ENCODE data around the gene SGF29. TPM values are rescaled to one million over a fixed set of nuclear protein-coding genes. Genes with fewer than 3 reads are reported as not detected.
A peak's percentile ranks its signal among the peaks of the same experiment; 100 is the strongest.
"Not testable (repeated sequence)": the region's sequence is repeated elsewhere in the genome, so short reads cannot be mapped to it uniquely, and the experiment has no call there.

The SGF29 gene
- total and polyA plus RNA-seq, 4 experiments from 2014 or later: 53.8 to 86.9 (median 68.8) TPM

DNA sequence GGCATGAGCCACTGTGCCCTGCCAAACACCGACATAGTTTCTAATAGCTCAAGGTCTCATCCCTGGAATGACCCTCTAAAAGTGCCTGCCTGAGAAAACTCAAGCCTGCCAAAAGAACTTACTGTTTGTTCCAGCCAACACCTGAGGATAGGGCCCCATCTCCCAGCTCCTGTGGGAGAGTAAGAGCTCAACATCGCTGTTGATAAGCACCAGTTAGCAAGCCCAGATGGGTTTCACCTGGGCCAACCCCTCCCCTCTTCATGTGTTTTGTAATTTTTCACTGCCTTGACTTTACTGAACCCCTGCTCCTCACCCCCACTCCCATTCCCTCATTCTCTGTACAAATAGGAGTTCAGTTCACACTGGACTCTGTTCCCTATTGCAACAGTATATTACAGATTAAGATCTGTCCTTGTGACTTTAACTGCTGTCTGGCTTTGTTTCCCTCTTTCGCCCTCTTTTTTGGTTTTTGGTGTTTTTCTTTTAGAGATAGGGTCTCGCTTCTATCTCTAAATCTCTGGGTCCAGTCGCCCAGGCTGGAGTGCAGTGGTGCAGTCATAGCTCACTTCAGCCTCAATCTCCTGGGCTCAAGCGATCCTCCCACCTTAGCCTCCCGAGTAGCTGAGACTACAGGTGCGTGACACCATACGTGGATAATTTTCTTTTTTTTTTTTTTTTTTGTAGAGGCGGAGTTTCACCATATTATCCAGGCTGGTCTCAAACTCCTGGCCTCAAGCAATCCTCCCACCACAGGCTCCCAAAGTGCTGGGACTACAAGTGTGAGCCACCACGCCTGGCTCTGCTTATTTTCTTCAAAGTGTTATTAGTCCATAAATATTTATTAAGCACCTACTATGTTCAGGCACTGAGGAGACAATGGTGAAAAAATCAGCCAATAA lies 27.3 kb upstream of the SGF29 start:
- Mint-ChIP-seq H3K4me3 (no peak overlapping the region), H3K27me3 (no peaks in the 10 kb centered on the region), H3K4me1 (peaks cover 4 to 8% (median 6%) of the 10 kb centered on the region in 4 donors), H3K36me3 (no peaks in the 10 kb centered on the region), H3K9me3 (no peaks in the 10 kb centered on the region), H3K27ac (peak overlapping the region in 1 of 7 donors; percentile 20)
- Histone ChIP-seq H3K4me1 (ENCODE audit: insufficient read depth, low read length) (peaks cover 6% of the 10 kb centered on the region), H3K27me3 (ENCODE audit: insufficient read depth, low read length) (no peaks in the 10 kb centered on the region), H3K27ac (ENCODE audit: low read depth, low read length) (no peak overlapping the region), H3K36me3 (ENCODE audit: insufficient read depth, low read length) (no peaks in the 10 kb centered on the region), H3K9me3 (ENCODE audit: control insufficient read depth in 1 of 2, low read length in 2 of 2) (no peaks in the 10 kb centered on the region), H3K4me3 (ENCODE audit: low read length in 2 of 2) (no peak overlapping the region)
- CTCF ChIA-PET (ENCODE audit: partially characterized antibody): interaction anchor here (0.7 to 2.5 kb wide), 5 partner anchors 8 to 46 kb away, joined by 3 to 10 read pairs (median 3); no protein-coding TSS in a partner anchor
- intact Hi-C loops (cut with micrococcal nuclease): no loop called here
- POLR2A ChIA-PET (ENCODE audit: partially characterized antibody): interaction anchor here (1.9 kb wide), 1 partner anchor 8 kb away, joined by 6 read pairs; no protein-coding TSS in a partner anchor
- no peak for DNase-seq

DNA sequence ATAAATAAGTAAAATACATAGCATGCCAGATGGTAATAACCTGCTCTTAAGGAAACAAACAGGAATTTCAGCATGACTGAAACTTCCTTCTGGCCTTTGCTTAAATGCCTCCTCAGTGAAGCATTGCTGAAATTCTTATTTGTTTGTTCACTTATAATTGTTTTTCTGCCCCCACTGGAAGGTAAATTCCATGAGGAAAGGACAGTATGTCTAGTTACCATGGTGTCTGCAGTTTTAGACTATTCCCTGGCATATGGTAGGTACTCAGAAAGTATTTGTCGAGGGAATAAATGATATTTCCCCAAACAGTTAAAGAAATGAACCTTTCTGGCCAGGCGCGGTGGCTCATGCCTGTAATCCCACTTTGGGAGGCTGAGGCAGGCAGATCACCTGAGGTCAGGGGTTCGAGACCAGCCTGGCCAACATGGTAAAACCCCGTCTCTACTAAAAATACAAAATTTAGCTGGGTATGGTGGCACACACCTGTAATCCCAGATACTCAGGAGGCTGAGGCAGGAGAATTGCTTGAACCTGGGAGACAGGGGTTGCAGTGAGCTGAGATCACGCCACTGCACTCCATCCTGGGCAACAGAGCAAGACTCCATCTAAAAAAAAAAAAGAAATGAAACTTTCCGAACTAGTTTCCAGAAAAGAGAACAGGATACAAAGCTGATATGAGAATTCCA lies 26.5 kb upstream of the SGF29 start:
- H3K9me3 ChIP-seq (ENCODE audit: control insufficient read depth in 1 of 2, low read length in 2 of 2); H3K27me3 Mint-ChIP-seq; H3K4me3 Mint-ChIP-seq; H3K27ac Mint-ChIP-seq; intact Hi-C loops (cut with micrococcal nuclease); H3K27me3 ChIP-seq (ENCODE audit: insufficient read depth, low read length); H3K27ac ChIP-seq (ENCODE audit: low read depth, low read length); H3K4me1 ChIP-seq (ENCODE audit: insufficient read depth, low read length); H3K4me3 ChIP-seq (ENCODE audit: low read length in 2 of 2); H3K36me3 Mint-ChIP-seq; H3K9me3 Mint-ChIP-seq; DNase-seq; H3K36me3 ChIP-seq (ENCODE audit: insufficient read depth, low read length): not testable (repeated sequence)
- POLR2A ChIA-PET (ENCODE audit: partially characterized antibody): interaction anchor here (1.6 kb wide), 1 partner anchor 33 kb away, joined by 5 read pairs; the partner anchor contains the start of gene APOBR
- peaks cover 6 to 14% (median 10%) of the 10 kb centered on the region in 4 donors for H3K4me1 Mint-ChIP-seq
- CTCF ChIA-PET (ENCODE audit: partially characterized antibody): interaction anchor here (0.6 kb wide), 1 partner anchor 11 kb away, joined by 4 read pairs; no protein-coding TSS in a partner anchor

DNA sequence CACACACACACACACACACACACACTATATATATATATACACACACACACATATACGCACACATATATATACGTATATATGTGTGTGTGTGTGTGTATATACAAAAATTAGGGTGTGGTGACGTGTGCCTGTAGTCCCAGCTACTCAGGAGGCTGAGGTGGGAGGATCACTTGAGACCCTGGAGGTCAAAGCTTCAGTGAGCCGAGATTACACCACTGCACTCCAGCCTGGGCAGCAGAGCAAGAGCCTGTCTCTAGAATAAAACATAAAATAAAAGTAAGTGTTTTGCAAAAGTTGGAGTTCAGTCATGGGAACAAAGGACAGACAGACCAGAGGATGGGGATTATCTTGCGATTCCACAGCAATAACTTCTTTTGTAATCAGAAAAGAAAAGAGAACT lies 25.7 kb upstream of the SGF29 start:
- H3K4me3 ChIP-seq (ENCODE audit: low read length in 2 of 2): no peak overlapping the region
- POLR2A ChIA-PET (ENCODE audit: partially characterized antibody): interaction anchor here (1.6 kb wide), 1 partner anchor 34 kb away, joined by 5 read pairs; the partner anchor contains the start of gene APOBR
- no peaks in the 10 kb centered on the region for H3K27me3 ChIP-seq (ENCODE audit: insufficient read depth, low read length)
- CTCF ChIA-PET (ENCODE audit: partially characterized antibody): interaction anchor here (0.6 kb wide), 1 partner anchor 12 kb away, joined by 4 read pairs; no protein-coding TSS in a partner anchor
- H3K4me1 ChIP-seq (ENCODE audit: insufficient read depth, low read length): peaks cover 17% of the 10 kb centered on the region
- no peak for DNase-seq
- Mint-ChIP-seq H3K9me3 (no peaks in the 10 kb centered on the region), H3K27me3 (no peaks in the 10 kb centered on the region), H3K4me3 (no peak overlapping the region), H3K4me1 (peaks cover 7 to 20% (median 15%) of the 10 kb centered on the region in 4 donors), H3K36me3 (no peaks in the 10 kb centered on the region), H3K27ac (no peak overlapping the region)
- H3K27ac ChIP-seq (ENCODE audit: low read depth, low read length): no peak overlapping the region
- no peaks in the 10 kb centered on the region for H3K9me3 ChIP-seq (ENCODE audit: control insufficient read depth in 1 of 2, low read length in 2 of 2)
- intact Hi-C loops (cut with micrococcal nuclease): no loop called here
- no peaks in the 10 kb centered on the region for H3K36me3 ChIP-seq (ENCODE audit: insufficient read depth, low read length)

DNA sequence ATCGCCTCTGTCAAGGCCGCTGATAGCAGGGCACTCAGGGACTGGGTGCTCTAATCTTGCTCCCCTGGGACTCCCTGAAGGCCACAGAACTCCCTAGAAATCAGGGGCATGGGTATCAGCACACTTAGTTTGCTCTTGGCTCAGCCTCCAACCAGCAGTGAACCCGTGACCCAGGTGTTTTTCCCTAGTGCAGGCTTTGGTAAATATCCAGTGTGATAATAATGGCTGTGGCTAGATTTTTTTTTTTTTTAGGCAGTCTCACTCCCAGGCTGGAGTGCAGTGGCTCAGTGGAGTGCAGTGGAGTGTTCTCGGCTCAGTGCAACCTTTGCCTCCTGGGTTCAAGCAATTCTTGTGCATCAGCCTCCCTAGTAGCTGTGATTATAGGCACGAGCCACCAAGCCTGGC lies 25.3 kb upstream of the SGF29 start:
- intact Hi-C loops (cut with micrococcal nuclease): no loop called here
- H3K4me3 ChIP-seq (ENCODE audit: low read length in 2 of 2): no peak overlapping the region
- Mint-ChIP-seq H3K27me3 (no peaks in the 10 kb centered on the region), H3K27ac (no peak overlapping the region), H3K36me3 (no peaks in the 10 kb centered on the region), H3K9me3 (no peaks in the 10 kb centered on the region), H3K4me3 (no peak overlapping the region), H3K4me1 (peaks cover 8 to 25% (median 18%) of the 10 kb centered on the region in 4 donors)
- POLR2A ChIA-PET (ENCODE audit: partially characterized antibody): interaction anchor here (1.6 kb wide), 1 partner anchor 34 kb away, joined by 5 read pairs; the partner anchor contains the start of gene APOBR
- H3K9me3 ChIP-seq (ENCODE audit: control insufficient read depth in 1 of 2, low read length in 2 of 2): no peaks in the 10 kb centered on the region
- DNase-seq: no peak
- peaks cover 21% of the 10 kb centered on the region for H3K4me1 ChIP-seq (ENCODE audit: insufficient read depth, low read length)
- CTCF ChIA-PET (ENCODE audit: partially characterized antibody): no interaction called here
- H3K36me3 ChIP-seq (ENCODE audit: insufficient read depth, low read length): no peaks in the 10 kb centered on the region
- H3K27me3 ChIP-seq (ENCODE audit: insufficient read depth, low read length): no peaks in the 10 kb centered on the region
- no peak overlapping the region for H3K27ac ChIP-seq (ENCODE audit: low read depth, low read length)

DNA sequence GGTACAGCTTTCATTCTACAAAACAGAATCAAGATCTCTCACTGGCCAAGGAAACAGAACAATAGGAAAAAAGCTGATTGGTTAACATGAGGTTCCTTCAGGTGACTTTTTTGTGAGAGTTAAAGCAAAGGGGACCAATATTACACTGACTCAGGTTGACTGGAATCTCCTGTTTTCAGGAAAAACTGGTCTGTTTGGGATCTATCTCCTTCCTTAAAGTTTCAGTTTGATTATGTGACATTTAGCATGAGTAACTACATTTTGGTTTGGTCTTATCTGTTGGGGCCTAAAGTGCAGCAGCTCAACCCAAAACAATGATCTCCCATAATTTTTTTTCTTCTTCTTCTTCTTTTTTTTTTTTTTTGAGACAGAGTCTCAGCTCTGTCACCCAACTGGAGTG lies 24.6 kb upstream of the SGF29 start:
- no peak overlapping the region for H3K4me3 ChIP-seq (ENCODE audit: low read length in 2 of 2)
- Mint-ChIP-seq H3K27me3 (no peaks in the 10 kb centered on the region), H3K4me3 (no peak overlapping the region), H3K4me1 (peaks cover 12 to 32% (median 23%) of the 10 kb centered on the region in 4 donors), H3K27ac (no peak overlapping the region), H3K36me3 (peaks cover 0 to under 1% of the 10 kb centered on the region in 2 donors), H3K9me3 (no peaks in the 10 kb centered on the region)
- peaks cover 28% of the 10 kb centered on the region for H3K4me1 ChIP-seq (ENCODE audit: insufficient read depth, low read length)
- no peak overlapping the region for H3K27ac ChIP-seq (ENCODE audit: low read depth, low read length)
- POLR2A ChIA-PET (ENCODE audit: partially characterized antibody): interaction anchor here (1.6 kb wide), 1 partner anchor 35 kb away, joined by 5 read pairs; the partner anchor contains the start of gene APOBR
- H3K36me3 ChIP-seq (ENCODE audit: insufficient read depth, low read length): no peaks in the 10 kb centered on the region
- CTCF ChIA-PET (ENCODE audit: partially characterized antibody): interaction anchor here (2.0 kb wide), 1 partner anchor 7 kb away, joined by 7 read pairs; no protein-coding TSS in a partner anchor
- H3K27me3 ChIP-seq (ENCODE audit: insufficient read depth, low read length): no peaks in the 10 kb centered on the region
- intact Hi-C loops (cut with micrococcal nuclease): no loop called here
- H3K9me3 ChIP-seq (ENCODE audit: control insufficient read depth in 1 of 2, low read length in 2 of 2): no peaks in the 10 kb centered on the region
- no peak for DNase-seq

DNA sequence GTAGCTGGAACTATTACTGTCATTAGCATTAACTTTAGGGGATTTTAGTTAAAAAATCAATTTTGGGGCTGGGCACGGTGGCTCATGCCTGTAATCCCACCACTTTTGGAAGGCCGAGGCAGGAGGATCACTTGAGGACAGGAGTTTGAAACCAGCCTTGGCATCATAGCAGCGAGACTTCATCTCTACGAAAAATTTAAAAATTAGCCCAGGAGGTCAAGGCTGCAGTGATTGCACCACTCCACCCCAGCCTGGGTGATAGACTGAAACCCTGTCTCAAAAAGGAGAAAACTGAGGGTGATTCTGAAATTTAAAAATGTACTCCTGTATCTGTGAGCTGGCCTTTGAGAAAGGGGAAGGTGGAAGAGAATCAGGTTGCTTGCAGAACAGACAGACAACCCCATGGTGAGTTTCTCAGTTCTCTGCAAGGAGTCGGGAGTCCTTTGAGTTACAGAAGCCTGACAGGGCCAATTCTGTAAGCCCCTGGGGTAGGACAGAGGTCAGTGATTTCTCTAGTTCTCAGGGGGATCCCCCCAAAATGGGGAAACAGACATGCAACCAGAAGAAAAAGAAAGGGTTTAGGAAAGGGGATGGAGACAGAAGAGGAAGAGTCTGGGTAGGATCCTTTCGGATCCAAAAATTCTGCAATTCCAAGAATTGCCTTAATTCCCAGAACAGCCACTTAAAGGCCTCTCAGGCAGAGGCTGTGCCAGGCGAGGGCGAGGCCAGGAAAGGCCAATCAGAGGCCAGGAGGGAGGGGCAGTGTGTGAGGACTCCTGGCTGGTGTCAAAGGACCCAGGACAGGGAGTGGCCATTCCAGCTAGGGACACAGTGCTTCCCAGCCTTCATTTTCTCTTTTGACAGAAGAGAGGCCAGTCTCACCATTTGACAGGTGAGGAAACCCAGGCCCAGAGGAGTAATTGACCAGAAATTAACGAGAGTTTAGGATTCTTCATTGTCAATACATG lies 21.7 kb upstream of the SGF29 start:
- peak overlapping the region in 2 of 8 donors; percentile 5 to 50 for H3K4me3 Mint-ChIP-seq
- Histone ChIP-seq H3K4me1 (ENCODE audit: insufficient read depth, low read length) (peaks cover 38% of the 10 kb centered on the region), H3K9me3 (ENCODE audit: control insufficient read depth in 1 of 2, low read length in 2 of 2) (no peaks in the 10 kb centered on the region), H3K4me3 (ENCODE audit: low read length in 2 of 2) (no peak overlapping the region), H3K36me3 (ENCODE audit: insufficient read depth, low read length) (no peaks in the 10 kb centered on the region), H3K27me3 (ENCODE audit: insufficient read depth, low read length) (no peaks in the 10 kb centered on the region), H3K27ac (ENCODE audit: low read depth, low read length) (no peak overlapping the region)
- CTCF ChIA-PET (ENCODE audit: partially characterized antibody): no interaction called here
- H3K36me3 Mint-ChIP-seq: peaks cover 4 to 6% of the 10 kb centered on the region in 2 donors
- H3K9me3 Mint-ChIP-seq: peaks cover 0 to 6% (median 0%) of the 10 kb centered on the region in 8 donors
- H3K27ac Mint-ChIP-seq: peak overlapping the region in 5 of 7 donors; percentile 10 to 92 (median 86)
- peaks cover 25 to 45% (median 36%) of the 10 kb centered on the region in 4 donors for H3K4me1 Mint-ChIP-seq
- POLR2A ChIA-PET (ENCODE audit: partially characterized antibody): interaction anchor here (0.8 to 3.6 kb wide), 5 partner anchors 9 to 39 kb away, joined by 3 to 122 read pairs (median 4); partner anchors contain the start of genes APOBR and CLN3
- H3K27me3 Mint-ChIP-seq: no peaks in the 10 kb centered on the region
- DNase-seq: no peak
- intact Hi-C loops (cut with micrococcal nuclease): no loop called here
